Left colon (tissue), 2 donors: ENCODE results near the gene CLEC10A. TPM values are rescaled to one million over a fixed set of nuclear protein-coding genes. Genes with fewer than 3 reads are reported as not detected.

Experiments
- ATAC-seq: fragments of 200-7000 bp; cut with Tn5 transposase; one replicate; pipeline ENCODE4 v1.9.1; 2020; ENCODE audit warnings: mild to moderate bottlenecking, moderate library complexity
- DNase-seq, 2 donors: peaks; one replicate each; pipeline ENCODE4 v3.0.0-alpha.2; 2020
- intact Hi-C, 2 donors: fragments of 100-400 bp; cut with DNase I in 1 of 2; cut with micrococcal nuclease in 1 of 2; formaldehyde crosslinking; loops; one replicate each; pipeline versions ENCODE4 v1.11.2 to v1.14.0; 2022; cut with DNase I, micrococcal nuclease
- total RNA-seq, 2 donors: library from RNA; stranded (reverse); fragmentation: NEBNext Ultra II Directional; extraction: Animal tissue kit (Norgen Biotek cat#: 25700); gene quantifications; one replicate each; pipeline ENCODE4 v1.2.1, GENCODE V29; 2021
- donor health status: DM: no; HTN: no; CAD: no.
- donor health status: DM: yes; HTN: yes; CAD: no.

Gene CLEC10A
- total RNA-seq, 2 donors from 2014 or later, result 4.2 to 7.6 TPM

DNA sequence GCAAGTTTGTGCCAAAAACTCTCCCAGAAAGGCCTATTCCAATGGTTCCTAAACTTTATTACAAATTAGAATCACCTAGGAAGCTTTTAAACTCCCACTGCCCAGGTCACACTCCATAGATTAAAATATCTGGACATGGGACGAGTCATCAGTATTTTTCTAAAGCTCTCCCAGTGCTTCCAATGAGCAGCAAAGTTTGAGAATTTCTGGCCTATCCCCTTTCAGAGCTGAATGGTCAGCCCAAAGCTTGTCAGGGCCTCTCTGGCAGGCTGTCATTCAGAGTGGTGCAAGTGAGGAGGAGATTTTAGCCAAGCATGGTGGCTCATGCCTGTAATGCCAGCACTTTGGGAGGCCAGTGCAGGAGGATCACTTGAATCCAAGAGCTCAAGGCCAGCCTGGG, 54.8 kb downstream of the CLEC10A start:
- ATAC-seq, result no peak
- no peak for DNase-seq
- intact Hi-C loops, result no loop called here

Other genes starting within 250 kb of the CLEC10A start
- gene TEKT1, start 248.5 kb downstream of the CLEC10A start, total RNA-seq, result not detected
- gene ALOX12, start 84.2 kb downstream of the CLEC10A start, total RNA-seq, result not detected
- gene RNASEK, start 67.6 kb downstream of the CLEC10A start, total RNA-seq, result 100 to 1,000 TPM; 183 to 188 TPM
- gene BCL6B, start 57.2 kb downstream of the CLEC10A start, total RNA-seq, result 1 to 10 TPM; 2.0 to 2.6 TPM
- gene SLC16A13, start 44.2 kb downstream of the CLEC10A start, total RNA-seq, result 10 to 100 TPM in 1 of 2 donors, 1 to 10 TPM in 1; 9.0 to 10.0 TPM
- gene SLC16A11, start 36.2 kb downstream of the CLEC10A start, total RNA-seq, result under 1 TPM; 0.58 to 0.84 TPM
- under 1 TPM in 1 of 2 donors, not detected in 1; 0.25 TPM for gene ASGR2, start 34.6 kb upstream of the CLEC10A start, total RNA-seq
- under 1 TPM; 0.37 to 0.42 TPM for gene ASGR1, start 99.1 kb upstream of the CLEC10A start, total RNA-seq
- gene DLG4, start 139.6 kb upstream of the CLEC10A start, total RNA-seq, result 1 to 10 TPM; 4.0 to 7.3 TPM
- gene ACADVL, start 139.7 kb upstream of the CLEC10A start, total RNA-seq, result 1,000 to 10,000 TPM in 1 of 2 donors, 100 to 1,000 TPM in 1; 784 to 1,134 TPM
- gene DVL2, start 154.3 kb upstream of the CLEC10A start, total RNA-seq, result 10 to 100 TPM; 30.9 to 34.9 TPM
- gene PHF23, start 159.2 kb upstream of the CLEC10A start, total RNA-seq, result 10 to 100 TPM; 33.9 to 44.1 TPM
- gene GABARAP, start 162.2 kb upstream of the CLEC10A start, total RNA-seq, result 100 to 1,000 TPM; 431 to 505 TPM
- 100 to 1,000 TPM; 108 to 117 TPM for gene CTDNEP1, start 171.5 kb upstream of the CLEC10A start, total RNA-seq
- 10 to 100 TPM; 42.4 to 55.4 TPM for gene ELP5, start 172.0 kb upstream of the CLEC10A start, total RNA-seq
- gene CLDN7, start 182.2 kb upstream of the CLEC10A start, total RNA-seq, result 1,000 to 10,000 TPM in 1 of 2 donors, 100 to 1,000 TPM in 1; 997 to 1,004 TPM
- 1 to 10 TPM; 1.4 to 9.7 TPM for gene SLC2A4, start 201.5 kb upstream of the CLEC10A start, total RNA-seq
- gene YBX2, start 214.4 kb upstream of the CLEC10A start, total RNA-seq, result 10 to 100 TPM; 19.7 to 23.6 TPM
- gene EIF5A, start 227.4 kb upstream of the CLEC10A start, total RNA-seq, result 100 to 1,000 TPM; 330 to 413 TPM
- gene GPS2, start 235.1 kb upstream of the CLEC10A start, total RNA-seq, result 10 to 100 TPM; 71.2 to 72.4 TPM
- gene NEURL4, start 249.1 kb upstream of the CLEC10A start, total RNA-seq, result 10 to 100 TPM; 32.7 to 44.5 TPM